ENCODE results near the gene GPR22. TPM values are rescaled to one million over a fixed set of nuclear protein-coding genes. Genes with fewer than 3 reads are reported as not detected.

GPR22 gene
- total RNA-seq, 1 experiment from 2014 or later: not detected

DNA sequence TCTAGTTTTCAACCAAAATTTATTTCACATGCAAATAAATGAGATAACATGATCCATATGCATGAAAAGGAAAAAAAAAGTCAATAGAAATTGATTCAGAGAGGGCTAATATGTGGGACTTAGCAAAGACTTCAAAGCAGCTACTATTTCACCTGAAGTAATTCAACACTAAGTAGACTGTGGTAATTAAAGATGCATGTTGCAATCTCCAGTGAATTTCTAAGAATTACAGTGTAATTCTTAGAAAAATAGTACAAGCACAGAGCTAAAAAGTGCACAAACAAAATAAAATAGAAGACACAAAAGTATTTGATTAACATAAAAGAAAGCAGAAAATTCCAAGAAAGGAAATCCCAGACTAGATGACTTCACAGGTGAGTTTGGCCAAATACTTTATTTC is 25.7 kb downstream of the GPR22 start:
- no peaks in the 10 kb centered on the region for H3K9me3 Mint-ChIP-seq
- Histone ChIP-seq H2BK5ac (ENCODE audit: insufficient read length, low read length) (no peak overlapping the region), H2BK120ac (ENCODE audit: low read depth, low read length, poor library complexity, severe bottlenecking) (no peak overlapping the region), H4K20me1 (ENCODE audit: control insufficient read depth, insufficient read depth, insufficient read length) (no peaks in the 10 kb centered on the region), H3K18ac (ENCODE audit: insufficient read length, low read depth, low read length) (no peak overlapping the region), H3K14ac (ENCODE audit: insufficient read depth, low read length) (no peak overlapping the region), H3K9me3 (ENCODE audit: control insufficient read depth, low read depth, low read length) (no peaks in the 10 kb centered on the region), H4K8ac (replicated peaks; ENCODE audit: insufficient read length, low read depth, low read length) (no peak overlapping the region), H3K56ac (ENCODE audit: insufficient read length, low read depth, low read length) (no peak overlapping the region), H2BK20ac (ENCODE audit: low read depth, low read length, poor library complexity, severe bottlenecking) (no peak overlapping the region), H3K4me2 (ENCODE audit: insufficient read depth, insufficient read length, low read length) (no peak overlapping the region), H3K79me2 (ENCODE audit: insufficient read depth, low read length) (no peaks in the 10 kb centered on the region), H2BK15ac (ENCODE audit: low read depth, low read length) (no peak overlapping the region), H4K5ac (ENCODE audit: insufficient read length, low read depth, low read length) (no peak overlapping the region), H3K23me2 (ENCODE audit: insufficient read length, low read depth, low read length, poor library complexity, severe bottlenecking) (no peaks in the 10 kb centered on the region), H3T11ph (ENCODE audit: low read length) (no peak overlapping the region), H3K4ac (ENCODE audit: low read depth, low read length) (no peak overlapping the region), H3K27me3 (ENCODE audit: insufficient read depth, low read length) (no peaks in the 10 kb centered on the region), H2BK12ac (ENCODE audit: insufficient read length, low read depth, low read length) (no peak overlapping the region), H2AK5ac (ENCODE audit: insufficient read length, low read length) (no peak overlapping the region), H3K4me1 (ENCODE audit: insufficient read depth, low read length) (no peaks in the 10 kb centered on the region), H3K23ac (ENCODE audit: insufficient read length, low read depth, low read length) (no peak overlapping the region), H3K9ac (ENCODE audit: extremely low read depth, insufficient read length, low read length) (no peak overlapping the region), H3K79me1 (ENCODE audit: insufficient read depth, low read depth, low read length, poor library complexity, severe bottlenecking) (peaks cover 6% of the 10 kb centered on the region), H2AFZ (ENCODE audit: low read length) (no peak overlapping the region), H4K91ac (ENCODE audit: insufficient read length, low read depth, low read length) (no peak overlapping the region), H3K27ac (ENCODE audit: insufficient read length, low read depth, low read length) (no peak overlapping the region)
- H3K4me1 Mint-ChIP-seq: peaks cover 0 to 8% of the 10 kb centered on the region in 2 experiments; a peak in 3 of 4 replicates
- no peak overlapping the region for H3K4me3 Mint-ChIP-seq
- TF ChIP-seq, protein P1, sequence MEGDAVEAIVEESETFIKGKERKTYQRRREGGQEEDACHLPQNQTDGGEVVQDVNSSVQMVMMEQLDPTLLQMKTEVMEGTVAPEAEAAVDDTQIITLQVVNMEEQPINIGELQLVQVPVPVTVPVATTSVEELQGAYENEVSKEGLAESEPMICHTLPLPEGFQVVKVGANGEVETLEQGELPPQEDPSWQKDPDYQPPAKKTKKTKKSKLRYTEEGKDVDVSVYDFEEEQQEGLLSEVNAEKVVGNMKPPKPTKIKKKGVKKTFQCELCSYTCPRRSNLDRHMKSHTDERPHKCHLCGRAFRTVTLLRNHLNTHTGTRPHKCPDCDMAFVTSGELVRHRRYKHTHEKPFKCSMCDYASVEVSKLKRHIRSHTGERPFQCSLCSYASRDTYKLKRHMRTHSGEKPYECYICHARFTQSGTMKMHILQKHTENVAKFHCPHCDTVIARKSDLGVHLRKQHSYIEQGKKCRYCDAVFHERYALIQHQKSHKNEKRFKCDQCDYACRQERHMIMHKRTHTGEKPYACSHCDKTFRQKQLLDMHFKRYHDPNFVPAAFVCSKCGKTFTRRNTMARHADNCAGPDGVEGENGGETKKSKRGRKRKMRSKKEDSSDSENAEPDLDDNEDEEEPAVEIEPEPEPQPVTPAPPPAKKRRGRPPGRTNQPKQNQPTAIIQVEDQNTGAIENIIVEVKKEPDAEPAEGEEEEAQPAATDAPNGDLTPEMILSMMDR (conservative IDR thresholded peaks at IDR 0.05): no peak
- H3K36me3 Mint-ChIP-seq (ENCODE audit: insufficient read depth in 1 of 3, low read depth in 3 of 3): peaks cover 0 to 7% (median 3%) of the 10 kb centered on the region in 3 experiments; a peak in 5 of 7 replicates
- H3K27ac Mint-ChIP-seq: no peak overlapping the region
- no peak for DNase-seq
- no peaks in the 10 kb centered on the region for H3K27me3 Mint-ChIP-seq (ENCODE audit: low read depth)

Measured in H9 (cell line).